HUES48 (cell line): ENCODE results near the gene TAB2.

ENCODE experiments used
- H3K27ac ChIP-seq: one replicate; pipeline ENCODE4 v1.7.0; 2013; ENCODE audit warnings: low read depth, low read length, inconsistent platforms
- H3K27me3 ChIP-seq: 2 replicates; pipeline ENCODE4 v1.6.1; 2013; ENCODE audit warnings: mild to moderate bottlenecking, low read length; ENCODE audit not compliant: control insufficient read depth, insufficient read depth
- H3K36me3 ChIP-seq: 2 replicates; pipeline ENCODE4 v1.6.1; 2013; ENCODE audit warnings: low read length; ENCODE audit not compliant: control insufficient read depth, insufficient read depth
- H3K4me1 ChIP-seq: 2 replicates; pipeline ENCODE4 v1.6.1; 2013; ENCODE audit warnings: mild to moderate bottlenecking, low read length; ENCODE audit not compliant: control insufficient read depth, insufficient read depth
- H3K4me3 ChIP-seq: 2 replicates; pipeline ENCODE4 v1.5.1; 2013; ENCODE audit warnings: mild to moderate bottlenecking, low read depth, low read length
- H3K9ac ChIP-seq: 2 replicates; pipeline ENCODE4 v1.6.1; 2013; ENCODE audit warnings: mild to moderate bottlenecking, low read depth, low read length, moderate library complexity
- H3K9me3 ChIP-seq: 2 replicates; pipeline ENCODE4 v1.6.1; 2013; ENCODE audit warnings: low read length; ENCODE audit not compliant: control insufficient read depth, insufficient read depth

Gene TAB2

DNA sequence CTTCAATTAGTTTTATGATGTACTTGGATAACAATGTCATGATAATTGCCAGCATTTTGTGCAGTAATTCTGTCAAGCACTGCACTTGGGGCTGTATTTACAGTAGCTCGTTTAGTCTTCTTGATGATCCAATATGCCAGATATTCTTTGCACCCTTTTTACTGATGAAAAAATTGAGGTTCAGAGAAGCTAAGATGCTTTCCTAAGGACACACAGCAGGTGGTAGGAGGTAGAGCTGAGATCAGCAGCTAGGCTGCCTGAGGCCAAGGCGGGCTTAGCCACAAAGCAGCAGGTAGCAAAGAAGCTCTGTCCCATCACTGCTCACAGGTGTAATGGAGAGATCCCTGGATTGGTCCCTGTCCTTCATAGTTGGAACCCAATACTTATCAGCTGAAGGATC lies 115.9 kb downstream of the TAB2 start:
- no peaks in the 10 kb centered on the region for H3K4me1 ChIP-seq
- H3K36me3 ChIP-seq: no peaks in the 10 kb centered on the region
- H3K9ac ChIP-seq: no peak overlapping the region
- H3K4me3 ChIP-seq: no peak overlapping the region
- H3K9me3 ChIP-seq: no peaks in the 10 kb centered on the region
- H3K27me3 ChIP-seq: no peaks in the 10 kb centered on the region
- H3K27ac ChIP-seq: no peak overlapping the region

DNA sequence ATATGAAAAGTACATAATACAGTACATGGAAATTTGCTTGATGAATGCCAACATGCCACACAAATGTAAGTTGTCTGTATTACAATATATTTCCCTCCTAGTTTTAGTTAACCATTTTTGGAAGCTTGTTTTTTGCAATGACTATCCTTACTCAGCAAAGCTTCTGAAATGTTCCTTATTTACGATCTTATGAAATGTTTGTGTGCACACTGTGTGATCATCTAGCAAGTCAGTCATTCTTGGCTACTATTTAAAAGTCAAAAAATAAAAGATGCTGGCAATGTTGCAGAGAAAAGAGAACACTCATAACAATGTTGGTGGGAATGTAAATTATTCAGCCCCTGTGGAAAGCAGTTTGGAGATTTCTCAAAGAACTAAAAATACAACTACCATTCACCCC lies 116.4 kb downstream of the TAB2 start:
- no peak overlapping the region for H3K4me3 ChIP-seq
- H3K9ac ChIP-seq: no peak overlapping the region
- H3K4me1 ChIP-seq: no peaks in the 10 kb centered on the region
- H3K9me3 ChIP-seq: no peaks in the 10 kb centered on the region
- H3K27me3 ChIP-seq: no peaks in the 10 kb centered on the region
- no peak overlapping the region for H3K27ac ChIP-seq
- no peaks in the 10 kb centered on the region for H3K36me3 ChIP-seq

DNA sequence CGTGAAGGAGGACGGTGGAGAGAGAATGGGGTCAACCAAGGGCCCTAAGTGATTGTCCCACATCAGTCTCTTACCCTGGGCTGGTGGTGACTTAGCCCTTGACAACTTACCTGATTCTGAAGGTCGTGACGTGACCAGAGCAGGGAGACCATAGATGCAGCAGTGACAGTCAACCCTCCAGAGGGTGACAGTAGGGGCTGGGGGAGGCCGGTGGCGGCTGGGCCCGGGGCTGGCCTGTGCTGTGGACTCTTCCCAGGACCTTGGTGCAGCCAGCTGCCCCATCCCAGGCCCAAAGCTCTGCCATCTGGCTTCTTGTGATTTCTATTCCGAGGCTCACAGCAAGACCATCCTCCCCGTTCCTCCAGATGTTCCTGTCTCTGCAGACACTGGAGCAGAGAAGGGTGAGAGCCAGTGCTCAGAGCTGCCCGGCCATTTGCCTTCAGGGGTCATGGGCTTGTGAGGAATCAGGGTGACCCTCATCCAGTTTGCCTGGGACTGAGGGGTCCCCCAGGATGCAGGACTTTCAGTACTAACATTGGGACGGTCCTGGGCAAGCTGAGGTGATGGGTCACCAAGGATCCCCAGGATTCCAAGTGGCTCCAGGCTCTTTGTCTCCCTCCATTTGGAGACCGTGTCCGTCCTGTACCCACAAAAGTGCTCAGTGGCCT lies 118.5 kb downstream of the TAB2 start:
- H3K4me3 ChIP-seq: no peak overlapping the region
- no peaks in the 10 kb centered on the region for H3K27me3 ChIP-seq
- no peaks in the 10 kb centered on the region for H3K36me3 ChIP-seq
- no peak overlapping the region for H3K27ac ChIP-seq
- no peaks in the 10 kb centered on the region; the same call in 1 of the 2 replicates for H3K4me1 ChIP-seq
- no peak overlapping the region for H3K9ac ChIP-seq
- H3K9me3 ChIP-seq: no peaks in the 10 kb centered on the region

DNA sequence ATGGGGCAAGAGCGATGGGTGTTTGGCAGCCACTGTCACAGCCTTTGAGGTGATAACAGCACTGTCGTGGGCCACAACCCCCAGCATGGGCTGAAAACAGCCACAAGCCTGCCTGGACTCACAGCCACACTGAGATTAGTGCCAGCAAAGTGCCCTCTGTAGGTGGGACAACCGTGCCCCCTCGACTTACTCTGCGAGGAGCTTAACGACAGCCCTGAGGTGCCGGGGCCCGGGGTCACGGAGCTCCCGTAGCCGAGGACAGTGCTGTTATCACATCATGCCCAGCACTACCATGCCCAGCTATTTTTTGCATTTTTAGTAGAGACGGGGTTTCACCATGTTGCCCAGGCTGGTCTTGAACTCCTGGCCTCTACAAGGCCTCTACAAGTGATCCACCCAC lies 119.1 kb downstream of the TAB2 start:
- Histone ChIP-seq H3K36me3 (no peaks in the 10 kb centered on the region), H3K4me3 (no peak overlapping the region), H3K27me3 (no peaks in the 10 kb centered on the region), H3K9me3 (no peaks in the 10 kb centered on the region), H3K4me1 (no peaks in the 10 kb centered on the region; the same call in 1 of the 2 replicates), H3K9ac (no peak overlapping the region), H3K27ac (no peak overlapping the region)

DNA sequence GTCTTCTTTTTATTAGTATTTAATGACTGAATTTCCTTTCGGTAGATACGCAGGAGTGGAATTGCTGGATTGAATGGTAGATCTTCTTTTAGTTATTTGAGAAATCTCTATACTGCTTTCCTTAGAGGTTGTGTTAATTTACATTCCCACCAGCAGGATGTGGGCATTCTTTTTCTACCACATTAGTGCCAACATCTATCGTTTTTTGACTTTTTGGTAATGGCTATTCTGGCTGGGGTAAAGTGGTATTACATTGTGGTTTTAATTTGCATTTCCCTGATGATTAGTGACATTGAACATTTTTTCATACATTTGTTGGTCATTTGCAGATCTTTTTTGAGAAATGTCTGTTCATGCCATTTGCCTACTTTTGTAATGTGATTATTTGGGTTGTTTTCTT lies 119.7 kb downstream of the TAB2 start:
- H3K9me3 ChIP-seq: no peaks in the 10 kb centered on the region
- no peaks in the 10 kb centered on the region for H3K36me3 ChIP-seq
- no peaks in the 10 kb centered on the region for H3K27me3 ChIP-seq
- H3K27ac ChIP-seq: no peak overlapping the region
- H3K9ac ChIP-seq: no peak overlapping the region
- H3K4me3 ChIP-seq: no peak overlapping the region
- H3K4me1 ChIP-seq: no peaks in the 10 kb centered on the region; the same call in 1 of the 2 replicates

DNA sequence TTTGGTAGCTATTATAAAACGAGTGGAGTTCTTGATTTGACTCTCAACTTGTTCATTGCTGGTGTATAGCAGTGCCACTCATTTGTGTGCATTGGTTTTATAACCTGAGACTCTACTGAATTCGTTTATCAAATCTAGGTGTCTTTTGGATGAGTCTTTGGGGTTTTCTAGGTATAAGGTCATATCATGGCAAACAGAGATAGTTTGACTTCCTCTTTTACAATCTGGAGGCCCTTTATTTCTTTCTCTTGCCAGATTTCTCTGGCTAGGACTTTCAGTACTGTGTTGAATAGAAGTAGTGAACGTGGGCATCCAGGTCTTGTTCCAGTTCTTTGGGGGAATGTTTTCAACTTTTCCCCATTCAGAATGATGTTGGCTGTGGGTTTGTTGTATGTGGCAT lies 121.3 kb downstream of the TAB2 start:
- Histone ChIP-seq H3K4me1 (no peaks in the 10 kb centered on the region; the same call in 1 of the 2 replicates), H3K9me3 (no peaks in the 10 kb centered on the region), H3K4me3 (no peak overlapping the region), H3K36me3 (no peaks in the 10 kb centered on the region), H3K9ac (no peak overlapping the region), H3K27ac (no peak overlapping the region), H3K27me3 (no peaks in the 10 kb centered on the region)

DNA sequence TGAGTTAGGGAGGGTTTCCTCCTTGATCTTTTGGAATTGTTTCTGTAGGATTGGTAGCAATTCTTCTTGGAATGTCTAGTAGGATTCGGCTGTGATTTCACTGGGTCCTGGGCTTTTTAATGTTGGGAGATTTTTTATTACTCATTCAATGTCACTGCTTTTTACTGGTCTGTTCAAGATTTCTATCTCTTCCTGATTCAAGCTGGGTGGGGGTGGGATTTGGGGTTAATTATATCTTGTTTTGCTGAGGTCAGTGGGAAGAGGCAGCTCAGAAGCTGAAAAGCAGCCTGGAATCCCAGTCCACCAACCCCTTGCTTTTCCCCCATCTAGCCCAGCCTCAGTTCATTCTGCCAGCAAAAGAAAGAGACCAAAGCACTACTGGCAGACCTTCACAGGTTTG lies 122.1 kb downstream of the TAB2 start:
- Histone ChIP-seq H3K4me1 (no peaks in the 10 kb centered on the region; the same call in 1 of the 2 replicates), H3K27ac (no peak overlapping the region), H3K9ac (no peak overlapping the region), H3K27me3 (no peaks in the 10 kb centered on the region), H3K4me3 (no peak overlapping the region), H3K36me3 (no peaks in the 10 kb centered on the region), H3K9me3 (no peaks in the 10 kb centered on the region)

DNA sequence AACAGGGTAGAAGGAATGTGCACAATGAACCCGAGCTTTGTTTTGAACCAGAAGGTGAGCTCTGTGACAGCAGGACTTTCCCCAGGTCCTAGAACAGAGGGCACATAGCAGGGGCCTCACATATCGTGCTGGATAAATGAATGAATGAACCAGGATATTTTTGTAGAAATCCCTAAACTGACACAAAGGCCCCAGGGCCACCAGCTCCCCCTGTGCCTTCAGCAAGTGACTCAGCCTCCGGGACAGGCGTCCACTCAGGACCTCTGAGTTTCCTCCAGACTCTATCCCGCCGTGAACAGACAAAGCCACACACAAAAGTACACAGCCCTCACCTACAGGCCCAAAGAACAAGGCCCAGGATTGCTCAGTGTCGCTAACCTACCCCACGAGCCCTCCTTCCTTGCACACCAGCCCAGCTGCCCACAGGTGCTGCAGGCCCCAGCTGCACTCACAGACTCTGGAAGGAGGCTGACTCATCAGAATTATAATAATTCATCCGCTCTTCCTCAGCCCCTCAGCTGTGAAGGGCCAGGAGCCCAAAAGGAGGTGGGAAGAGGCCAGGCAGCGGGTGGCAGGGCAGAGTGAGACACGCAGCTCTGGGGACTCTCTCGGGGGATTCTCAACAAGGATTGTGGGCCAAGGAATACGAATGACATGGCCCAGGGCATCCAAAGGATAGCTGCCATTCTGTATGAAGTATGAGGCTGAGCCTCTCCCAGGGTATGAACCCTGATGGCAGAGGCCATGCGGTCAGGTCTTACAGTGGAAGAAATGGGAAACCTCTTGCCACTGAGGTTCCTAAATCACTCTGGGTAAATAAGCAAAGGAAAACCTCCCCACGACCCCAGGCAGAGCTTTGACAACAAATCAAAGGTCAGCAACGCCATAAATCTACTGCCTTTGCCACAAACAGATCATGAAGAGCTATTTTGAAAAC lies 123.5 kb downstream of the TAB2 start:
- no peak overlapping the region for H3K9ac ChIP-seq
- H3K27ac ChIP-seq: no peak overlapping the region
- H3K4me3 ChIP-seq: no peak overlapping the region
- H3K27me3 ChIP-seq: no peaks in the 10 kb centered on the region
- no peaks in the 10 kb centered on the region; the same call in 1 of the 2 replicates for H3K4me1 ChIP-seq
- H3K36me3 ChIP-seq: no peaks in the 10 kb centered on the region
- H3K9me3 ChIP-seq: no peaks in the 10 kb centered on the region

DNA sequence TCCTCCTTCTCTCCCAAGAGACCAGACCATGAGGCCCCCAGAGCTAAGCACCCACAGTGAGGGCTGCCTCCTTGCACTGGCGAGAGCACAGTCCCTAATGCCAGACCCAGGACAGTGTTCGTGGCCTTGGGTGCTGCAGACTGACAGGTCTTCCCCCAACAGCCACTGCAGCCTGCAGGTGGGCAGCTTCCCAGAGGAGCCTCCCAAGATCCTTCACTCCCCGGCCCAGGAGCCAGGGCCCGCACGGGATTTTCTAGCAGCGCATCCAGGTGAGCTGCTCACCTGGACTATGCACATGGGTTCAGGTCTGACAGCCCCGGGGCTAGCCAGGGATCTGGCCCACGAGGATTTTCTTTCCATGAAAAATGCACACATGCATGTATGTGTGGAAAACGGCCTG lies 124.2 kb downstream of the TAB2 start:
- Histone ChIP-seq H3K4me1 (no peaks in the 10 kb centered on the region; the same call in 1 of the 2 replicates), H3K36me3 (no peaks in the 10 kb centered on the region), H3K9ac (no peak overlapping the region), H3K9me3 (no peaks in the 10 kb centered on the region), H3K4me3 (no peak overlapping the region), H3K27me3 (no peaks in the 10 kb centered on the region), H3K27ac (no peak overlapping the region)

DNA sequence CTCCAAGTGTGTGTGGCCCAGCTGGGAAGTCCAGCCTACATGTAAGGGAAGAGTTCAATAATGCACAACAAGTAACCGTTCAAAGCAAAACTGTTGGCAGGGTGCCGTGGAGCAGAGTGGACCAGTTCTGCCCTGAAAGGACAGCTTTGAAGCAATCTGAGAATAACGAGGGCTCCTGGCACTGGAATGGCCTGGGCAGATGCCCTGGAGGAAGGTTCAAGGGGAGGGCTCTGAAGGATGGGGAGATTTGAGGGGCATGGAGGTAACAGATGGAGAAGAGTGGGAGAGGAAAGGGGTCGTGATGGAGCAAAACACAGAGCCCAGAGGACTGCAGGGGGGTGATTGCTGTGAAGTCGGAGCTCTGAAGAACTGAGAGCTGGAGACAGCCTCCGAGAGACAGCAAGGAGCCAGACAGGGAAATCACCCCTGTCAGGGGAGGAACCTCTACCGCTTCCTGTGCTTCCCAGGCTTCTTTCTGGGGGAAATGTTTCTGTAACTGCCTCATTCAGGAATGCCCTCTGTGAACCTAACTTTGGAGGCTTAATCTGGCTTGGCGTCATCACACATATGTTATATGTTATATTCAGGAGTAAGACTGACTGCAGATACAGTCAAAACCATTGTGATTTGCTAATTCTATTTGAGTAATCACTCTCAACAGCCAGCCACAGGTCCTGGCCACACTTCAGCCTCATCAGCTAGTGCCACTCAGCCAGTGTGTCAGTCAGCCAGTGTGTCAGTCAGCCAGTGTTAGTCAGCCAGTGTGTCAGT lies 126.1 kb downstream of the TAB2 start:
- Histone ChIP-seq H3K27ac (no peak overlapping the region), H3K4me1 (no peaks in the 10 kb centered on the region; the same call in 1 of the 2 replicates), H3K27me3 (no peaks in the 10 kb centered on the region), H3K4me3 (no peak overlapping the region), H3K9ac (no peak overlapping the region), H3K36me3 (no peaks in the 10 kb centered on the region), H3K9me3 (no peaks in the 10 kb centered on the region)
